GM21447 (cell line): ENCODE data around the gene LEPR.
"Not testable (repeated sequence)": the region's sequence is repeated elsewhere in the genome, so short reads cannot be mapped to it uniquely, and the experiment has no call there.

Experiments
- ATAC-seq: cut with Tn5 transposase; IDR thresholded peaks from one replicate; pipeline ENCODE4 v1.9.1; 2021; ENCODE audit not compliant: unreplicated experiment

The LEPR gene

GRCh38 chr1:65420590-65421350 lies at the start of gene LEPR, which contains the start of gene LEPROT:
TSS of gene LEPR (plus strand) at chr1:65420668. CDS start at chr1:65565566, 144,898 bp downstream.
TSS of gene LEPROT (plus strand) at chr1:65420668. CDS start at chr1:65420725, 57 bp downstream.
- ATAC-seq = no peak

- ATAC-seq = no peak
Observed at GRCh38 chr1:65371544-65371943, 48.9 kb upstream of the LEPR start.

- ATAC-seq = no peak
Observed at GRCh38 chr1:65372557-65372956, 47.9 kb upstream of the LEPR start.

GRCh38 chr1:65377496-65378246 lies 42.8 kb upstream of the LEPR start:
- no peak for ATAC-seq

- no peak for ATAC-seq
Observed at GRCh38 chr1:65378247-65378946, 42.1 kb upstream of the LEPR start.

- not testable (repeated sequence) for ATAC-seq
Observed at GRCh38 chr1:65384426-65384825, 36.0 kb upstream of the LEPR start.

- no peak for ATAC-seq
Observed at GRCh38 chr1:65386439-65386838, 34.0 kb upstream of the LEPR start.

GRCh38 chr1:65387821-65388220 lies 32.6 kb upstream of the LEPR start:
- no peak for ATAC-seq

- no peak for ATAC-seq
Observed at GRCh38 chr1:65388908-65389695, 31.4 kb upstream of the LEPR start.

- no peak for ATAC-seq
Observed at GRCh38 chr1:65392497-65392896, 28.0 kb upstream of the LEPR start.

GRCh38 chr1:65393347-65393746 lies 27.1 kb upstream of the LEPR start:
- ATAC-seq = peak; percentile 91

GRCh38 chr1:65393928-65394327 lies 26.5 kb upstream of the LEPR start:
- ATAC-seq = no peak

- ATAC-seq = no peak
Observed at GRCh38 chr1:65395887-65396612, 24.4 kb upstream of the LEPR start.

- no peak for ATAC-seq
Observed at GRCh38 chr1:65398083-65398482, 22.4 kb upstream of the LEPR start.

- no peak for ATAC-seq
Observed at GRCh38 chr1:65399003-65399402, 21.5 kb upstream of the LEPR start.

GRCh38 chr1:65401612-65402011 lies 18.9 kb upstream of the LEPR start:
- ATAC-seq = no peak

GRCh38 chr1:65404941-65405340 lies 15.5 kb upstream of the LEPR start:
- no peak for ATAC-seq

- no peak for ATAC-seq
Observed at GRCh38 chr1:65407877-65408276, 12.6 kb upstream of the LEPR start.

GRCh38 chr1:65409314-65409713 lies 11.2 kb upstream of the LEPR start:
- ATAC-seq = no peak

- no peak for ATAC-seq
Observed at GRCh38 chr1:65409816-65410326, 10.6 kb upstream of the LEPR start.
